Heart left ventricle (tissue), 13 donors: Measurements from ENCODE around the gene HORMAD2.

Source experiments
- POLR2A ChIP-seq, 2 donors: fragments of 450-650 bp; IDR thresholded peaks; one replicate each; pipeline ENCODE4 v1.6.1; 2017; ENCODE audit warnings: antibody characterized with exemption in 2 of 2, mild to moderate bottlenecking in 2 of 2, moderate library complexity in 2 of 2
- TF ChIP-seq, protein P1 (sequence below), 12 donors: fragments of 200-600 bp; sonication (generic) in 4 of 12; IDR thresholded peaks; one replicate each; pipeline versions ENCODE4 v1.5.0 to v1.8.0; 2018 to 2022; ENCODE audit warnings: antibody characterized with exemption in 12 of 12, mild to moderate bottlenecking in 5 of 12
- donor health status: ischemic (EF 13 %, LVEDD 7.1; RV severe dilation, severe dysfunction).
- donor health status: DM: no; HTN: yes; CAD: no.
- donor health status: DM: no; HTN: no; CAD: no.
- donor health status: ischemic (EF 25% LVEDD 6.9; RV normal size, moderate dysfunction).
- donor health status: ischemic (EF 25% LVEDD 5.7; RV mildly dilated, moderate dysfunction).
- donor health status: ischemic (EF 35%, LVEDD 5.7; RV mildly dilated, moderate dysfunction).
- donor health status: nonischemic (EF 11% LVEDD 7.7; RV severe dilation, severe dysfunction).
- donor health status: DM: yes; HTN: yes; CAD: no.
- donor health status: PGD.
- donor health status: ischemic (EF 29% LVEDD 5.4; RV normal size, mild dysfunction).
- donor health status: nonischemic (EF 23%, LVEDD 6.1; RV moderate dilation, normal function).

DNA sequence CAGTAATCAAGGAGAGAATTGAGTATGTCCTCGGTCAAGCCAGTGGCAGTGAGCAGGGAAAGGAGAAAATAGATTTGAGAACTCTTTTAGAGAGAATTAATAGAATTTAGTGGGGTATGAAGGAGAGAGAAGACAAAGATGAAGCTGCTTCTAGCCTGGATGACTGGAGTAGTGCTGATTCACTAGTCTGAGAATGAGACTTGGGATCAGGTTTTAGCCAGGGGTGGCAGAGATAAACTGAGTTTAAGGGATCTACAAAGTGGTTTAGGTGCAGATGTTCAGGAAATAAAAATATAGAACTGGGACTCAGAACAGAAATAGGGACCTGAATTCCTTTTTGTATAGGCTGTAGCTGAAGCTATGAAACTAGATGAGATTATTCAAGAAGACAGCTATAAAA, 17.6 kb downstream of the HORMAD2 start:
- TF ChIP-seq, protein P1, sequence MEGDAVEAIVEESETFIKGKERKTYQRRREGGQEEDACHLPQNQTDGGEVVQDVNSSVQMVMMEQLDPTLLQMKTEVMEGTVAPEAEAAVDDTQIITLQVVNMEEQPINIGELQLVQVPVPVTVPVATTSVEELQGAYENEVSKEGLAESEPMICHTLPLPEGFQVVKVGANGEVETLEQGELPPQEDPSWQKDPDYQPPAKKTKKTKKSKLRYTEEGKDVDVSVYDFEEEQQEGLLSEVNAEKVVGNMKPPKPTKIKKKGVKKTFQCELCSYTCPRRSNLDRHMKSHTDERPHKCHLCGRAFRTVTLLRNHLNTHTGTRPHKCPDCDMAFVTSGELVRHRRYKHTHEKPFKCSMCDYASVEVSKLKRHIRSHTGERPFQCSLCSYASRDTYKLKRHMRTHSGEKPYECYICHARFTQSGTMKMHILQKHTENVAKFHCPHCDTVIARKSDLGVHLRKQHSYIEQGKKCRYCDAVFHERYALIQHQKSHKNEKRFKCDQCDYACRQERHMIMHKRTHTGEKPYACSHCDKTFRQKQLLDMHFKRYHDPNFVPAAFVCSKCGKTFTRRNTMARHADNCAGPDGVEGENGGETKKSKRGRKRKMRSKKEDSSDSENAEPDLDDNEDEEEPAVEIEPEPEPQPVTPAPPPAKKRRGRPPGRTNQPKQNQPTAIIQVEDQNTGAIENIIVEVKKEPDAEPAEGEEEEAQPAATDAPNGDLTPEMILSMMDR (IDR thresholded peaks at IDR 0.05) = no peak
- no peak for TF ChIP-seq POLR2A (IDR thresholded peaks at IDR 0.05)
